Psoas muscle (tissue), 8 donors: ENCODE measurements around the gene TLE1. TPM values are rescaled to one million over a fixed set of nuclear protein-coding genes. Genes with fewer than 3 reads are reported as not detected.

Experiments used
- ATAC-seq, 4 donors: fragments of 200-7000 bp; cut with Tn5 transposase; one replicate each; pipeline ENCODE4 v1.9.1; 2020; ENCODE audit warnings: moderate library complexity in 3 of 4, mild to moderate bottlenecking in 2 of 4
- DNase-seq, 2 donors: peaks; one replicate each; pipeline ENCODE4 v3.0.0-alpha.2; 2020
- H3K27ac ChIP-seq: fragments of 200-600 bp; one replicate; pipeline ENCODE4 v1.8.0; 2022
- H3K27me3 ChIP-seq, 3 donors: fragments of 200-600 bp in 1 of 3; one replicate each; pipeline versions ENCODE4 v1.6.1 to v1.8.0; 2013 to 2022; ENCODE audit warnings: low read length in 2 of 3, mild to moderate bottlenecking in 2 of 3, moderate library complexity in 1 of 3; ENCODE audit not compliant: insufficient read depth in 3 of 3
- H3K36me3 ChIP-seq, 2 donors: fragments of 200-600 bp in 1 of 2; one replicate each; pipeline versions ENCODE4 v1.6.1 to v1.8.0; 2013 to 2022; ENCODE audit warnings: low read depth in 1 of 2, mild to moderate bottlenecking in 1 of 2, moderate library complexity in 1 of 2; ENCODE audit not compliant: insufficient read depth in 1 of 2
- H3K4me1 ChIP-seq: fragments of 200-600 bp; one replicate; pipeline ENCODE4 v1.8.0; 2022
- H3K4me3 ChIP-seq: fragments of 200-600 bp; one replicate; pipeline ENCODE4 v1.8.0; 2022; ENCODE audit warnings: mild to moderate bottlenecking
- H3K9me3 ChIP-seq: fragments of 200-600 bp; one replicate; pipeline ENCODE4 v1.8.0; 2022
- CTCF ChIP-seq: fragments of 200-600 bp; IDR thresholded peaks from one replicate; pipeline ENCODE4 v1.8.0; 2022; ENCODE audit warnings: antibody characterized with exemption
- WGBS, 3 donors: extraction: QIAGEN DNeasy Blood & Tissue Kit; methylation state at CpG; one replicate each; pipeline versions ENCODE4 v1.1.6 to v1.1.7; 2013; 5-methylcytosine and 5-hydroxymethylcytosine counted together
- intact Hi-C, 2 donors: fragments of 100-400 bp; cut with DNase I; formaldehyde crosslinking; loops; one replicate each; pipeline versions ENCODE4 v1.11.0 to v1.14.2; 2022
- polyA plus RNA-seq, 3 donors: library from polyadenylated mRNA; stranded (reverse); fragments of 200-250 nt; gene quantifications; one replicate each; pipeline ENCODE4 v1.2.3, GENCODE V29; 2013
- total RNA-seq, 4 donors: library from RNA; stranded (reverse); fragmentation: NEBNext Ultra II Directional in 2 of 4; extraction: Animal tissue kit (Norgen Biotek cat#: 25700) in 2 of 4; gene quantifications; one replicate each; pipeline versions ENCODE4 v1.2.1 to v1.2.4, GENCODE V29; 2021 to 2023
- donor health status: healthy with polysubstance abuse.
- donor health status: DM: no; HTN: no; CAD: no; lungs with moderate emphysema.
- donor health status: Bipolar disorder and iron deficiency.
- donor health status: healthy.
- donor health status: DM: yes; HTN: yes; CAD: no.
- donor health status: DM: no; HTN: no; CAD: no.
- donor health status: DM: no; HTN: no; CAD: no.
- donor health status: DM: yes; HTN: yes; CAD: no.

TLE1 gene
- total and polyA plus RNA-seq, 7 donors: 14.6 to 46.7 (median 34.9) TPM

DNA sequence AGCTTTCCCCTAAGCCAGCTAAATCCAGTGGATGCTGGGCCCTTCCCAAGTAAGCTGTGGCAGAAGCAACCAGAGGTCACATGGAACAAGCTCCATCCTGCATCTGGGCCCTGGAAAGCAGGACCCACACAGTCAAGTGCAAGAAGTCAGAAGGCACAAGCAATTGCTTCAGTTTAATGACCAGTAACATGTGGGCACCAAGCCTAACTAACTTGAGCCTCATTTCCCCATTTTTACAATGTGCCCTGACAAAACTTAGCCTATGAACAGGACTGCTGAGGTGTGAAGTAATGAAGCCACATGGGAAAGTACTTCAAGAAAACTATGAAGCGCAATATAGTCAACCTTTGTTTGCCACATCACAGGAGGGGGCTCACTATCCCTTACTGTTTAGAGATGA is 90.5 kb downstream of the TLE1 start:
- peak overlapping the region; percentile 89 for H3K27ac ChIP-seq
- H3K36me3 ChIP-seq: peaks cover 0 to 4% of the 10 kb centered on the region in 2 donors
- no peak overlapping the region for H3K4me3 ChIP-seq
- ATAC-seq (peak in 2 of 4 donors; percentile 21 to 39), DNase-seq (no peak)
- intact Hi-C loops: loop anchor here (5.0 to 10.0 kb wide), 3 partner anchors 54 to 88 kb away; partner anchors contain the start of gene TLE1 (in 2 of the 2)
- no peak for TF ChIP-seq CTCF
- H3K9me3 ChIP-seq: no peaks in the 10 kb centered on the region
- 97 to 100% (median 100%) methylated on average over 1 of the region's 1 CpG for whole genome bisulfite sequencing, 3 donors
- H3K27me3 ChIP-seq: no peaks in the 10 kb centered on the region
- peaks cover 43% of the 10 kb centered on the region for H3K4me1 ChIP-seq

DNA sequence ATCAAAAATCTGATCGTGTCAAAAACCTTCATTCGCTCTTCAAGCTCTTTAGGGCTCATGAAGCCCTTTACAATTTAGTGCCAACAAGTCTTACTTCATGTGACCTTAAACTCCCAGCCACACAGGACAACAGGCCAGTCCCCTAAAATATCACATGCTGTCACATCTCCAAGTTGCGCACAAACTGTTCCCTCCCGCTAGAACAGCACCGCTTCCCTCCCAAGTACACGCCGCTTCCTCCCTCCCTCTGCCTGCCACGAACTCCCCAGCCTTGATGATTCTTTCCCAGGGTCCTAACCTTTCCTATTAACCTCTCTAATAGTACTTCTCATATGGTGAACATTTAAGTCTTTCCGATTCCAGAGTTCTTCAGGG is 91.2 kb downstream of the TLE1 start:
- Histone ChIP-seq H3K27ac (peak overlapping the region; percentile 89), H3K4me1 (peaks cover 43% of the 10 kb centered on the region), H3K4me3 (peak overlapping the region; percentile 42), H3K9me3 (no peaks in the 10 kb centered on the region), H3K36me3 (no peaks in the 10 kb centered on the region), H3K27me3 (no peaks in the 10 kb centered on the region)
- ATAC-seq (peak; percentile 91 to 95 (median 94)), DNase-seq (peak in 1 of 2 donors; percentile 76)
- WGBS, 3 donors: 37 to 75% (median 40%) methylated on average over 8 to 9 of the region's 9 CpGs
- no peak for TF ChIP-seq CTCF
- intact Hi-C loops: loop anchor here (5.0 to 10.0 kb wide), 3 partner anchors 53 to 89 kb away; partner anchors contain the start of gene TLE1 (in 2 of the 2)

DNA sequence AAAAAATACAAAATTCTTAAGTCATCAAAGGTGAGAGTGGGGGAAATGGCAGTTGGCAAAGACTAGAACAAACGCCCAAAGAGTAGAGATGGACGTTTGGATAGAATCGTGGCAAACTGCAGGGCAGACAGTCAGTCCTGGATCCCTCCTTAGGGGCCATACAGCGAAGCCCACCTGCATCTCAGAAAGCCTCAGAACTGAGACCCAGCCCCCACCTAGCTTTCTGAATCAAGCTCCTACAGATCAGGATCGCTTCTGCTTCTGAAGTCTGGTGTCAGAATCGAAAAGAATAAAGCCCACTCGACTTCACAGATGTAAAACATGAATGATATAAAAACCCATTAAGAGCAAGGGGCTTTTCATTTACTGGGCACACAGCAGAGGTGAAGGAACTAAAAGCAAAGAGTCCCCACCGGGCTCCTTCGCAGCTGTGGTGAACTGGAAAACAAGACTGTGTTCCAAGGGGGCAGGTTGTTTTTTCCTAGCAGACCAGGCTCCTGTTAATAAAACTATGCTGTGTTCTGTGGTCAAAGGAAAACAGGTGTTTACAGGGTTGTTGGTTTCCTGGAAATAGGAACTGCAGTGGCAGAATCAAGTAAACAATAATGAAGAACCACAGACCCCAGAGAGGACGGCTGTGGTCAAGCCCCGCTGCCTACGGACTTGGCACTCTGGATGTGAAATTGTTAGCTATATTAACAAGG is 91.8 kb downstream of the TLE1 start:
- no peak for DNase-seq
- ATAC-seq: peak; percentile 16 to 62 (median 25)
- Histone ChIP-seq H3K36me3 (peaks cover 0 to 2% of the 10 kb centered on the region in 2 donors), H3K4me3 (peak overlapping the region; percentile 42), H3K27ac (peak overlapping the region; percentile 89), H3K9me3 (no peaks in the 10 kb centered on the region), H3K4me1 (peaks cover 43% of the 10 kb centered on the region), H3K27me3 (no peaks in the 10 kb centered on the region)
- intact Hi-C loops: loop anchor here (5.0 to 10.0 kb wide), 3 partner anchors 53 to 90 kb away; partner anchors contain the start of gene TLE1 (in 2 of the 2)
- WGBS, 3 donors: 58 to 64% (median 59%) methylated on average over 12 of the region's 12 CpGs
- TF ChIP-seq CTCF: no peak

DNA sequence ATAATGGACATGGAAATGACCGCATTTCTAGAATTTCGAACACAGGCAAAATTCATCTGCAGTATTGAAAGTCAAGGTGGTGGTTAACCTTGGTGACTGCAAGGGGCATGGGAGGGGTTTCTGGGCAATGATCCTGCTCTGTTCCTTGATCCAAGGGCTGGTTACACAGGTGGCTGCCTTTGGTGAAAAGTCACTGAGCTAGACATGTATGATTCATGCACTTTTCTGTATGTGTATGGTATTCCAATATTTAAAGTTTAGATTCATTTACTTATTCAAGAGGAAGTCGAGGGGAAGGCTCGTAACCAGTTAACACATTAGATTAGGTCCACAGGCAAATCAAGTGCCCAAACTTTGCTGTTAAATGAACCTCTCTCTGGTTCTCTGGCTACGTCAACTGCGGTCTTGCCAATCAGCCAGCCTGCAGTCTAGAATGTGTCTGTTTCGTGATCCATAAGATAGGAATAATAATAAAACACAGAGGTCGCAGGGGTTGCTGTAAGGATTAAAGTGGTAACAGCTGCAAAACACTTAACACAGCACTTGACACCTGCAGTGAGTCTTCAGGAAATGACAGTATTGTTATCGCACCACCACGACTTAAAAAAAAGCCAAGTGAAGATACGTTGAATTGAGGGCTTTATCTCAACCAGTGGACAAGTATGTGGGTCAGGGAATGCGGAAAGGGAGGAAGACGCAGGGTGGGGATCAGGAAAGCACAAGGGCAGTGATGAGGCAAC is 92.5 kb downstream of the TLE1 start:
- H3K4me1 ChIP-seq: peaks cover 43% of the 10 kb centered on the region

More for the DNA sequence above, 92.5 kb downstream of the TLE1 start:
- no peak for TF ChIP-seq CTCF
- H3K9me3 ChIP-seq: no peaks in the 10 kb centered on the region
- H3K27ac ChIP-seq: peak overlapping the region; percentile 89
- H3K36me3 ChIP-seq: peaks cover 0 to 9% of the 10 kb centered on the region in 2 donors
- ATAC-seq: no peak
- H3K4me3 ChIP-seq: no peak overlapping the region
- intact Hi-C loops: loop anchor here (5.0 to 10.0 kb wide), 3 partner anchors 52 to 90 kb away; partner anchors contain the start of gene TLE1 (in 2 of the 2)
- no peaks in the 10 kb centered on the region for H3K27me3 ChIP-seq
- WGBS, 3 donors: 74 to 83% (median 76%) methylated on average over 13 of the region's 13 CpGs
- DNase-seq: no peak
